K562 (cell line): Measurements from ENCODE around the gene PGM3. TPM values are rescaled to one million over a fixed set of nuclear protein-coding genes. Genes with fewer than 3 reads are reported as not detected.

Source experiments
- ATAC-seq: fragments of 200-7000 bp; cut with Tn5 transposase; 3 replicates; pipeline ENCODE4 v1.9.1; 2020; ENCODE audit warnings: moderate library complexity
- BruUV-seq: library from RNA; stranded (reverse); fragments of 400-500 nt; replicated peaks from 2 replicates; lab custom pipeline; 2021; lab: Mats Ljungman, UMichigan
- CTCF ChIA-PET: fragments of 300-600 bp; formaldehyde crosslinking; extraction: SDS; loops from one replicate; lab custom pipeline; 2021; ENCODE audit warnings: low intra/inter-chr PET ratio; lab: Yijun Ruan, JAX
- POLR2A ChIA-PET: fragments of 300-600, 350-650 bp; sonication (Branson Sonifier 250); formaldehyde crosslinking; extraction: SDS; loops from one replicate; lab custom pipeline; 2021; ENCODE audit warnings: antibody characterized with exemption, inconsistent platforms; lab: Yijun Ruan, JAX
- DNase-seq, 4 experiments: peaks; one replicate each; pipeline versions ENCODE4 v3.0.0 to v3.0.0-alpha.2; 2011 to 2018; ENCODE audit warnings: low spot score in 3 of 4, mixed read lengths in 3 of 4; ENCODE audit errors: extremely low read depth in 1 of 4
- FAIRE-seq: peaks from 2 replicates; lab custom pipeline; 2011; peaks lifted over from hg19 to GRCh38; lab: Jason Lieb, UNC
- H2AFZ ChIP-seq: 2 replicates; pipeline ENCODE4 v1.6.0; 2011; ENCODE audit warnings: low read depth, low read length, control low read depth, inconsistent platforms
- H3K27ac ChIP-seq: fragments of 200-600 bp; 3 replicates; pipeline ENCODE4 v1.8.0; 2011; ENCODE audit warnings: low read depth, mild to moderate bottlenecking, control low read depth, inconsistent platforms, low read length, moderate library complexity, mixed read lengths; ENCODE audit errors: extremely low read depth
- H3K27me3 ChIP-seq, 2 experiments: fragments of 300-600 bp in 1 of 2; 2 replicates in 1 of 2; 3 replicates in 1 of 2; pipeline versions ENCODE4 v1.6.0 to v1.8.0; 2011; ENCODE audit warnings: inconsistent platforms in 2 of 2, low read length in 2 of 2, mild to moderate bottlenecking in 1 of 2, mixed read lengths in 1 of 2, moderate library complexity in 1 of 2; ENCODE audit not compliant: control insufficient read depth in 2 of 2, insufficient read depth in 2 of 2
- H3K36me3 ChIP-seq: fragments of 300-600 bp; 3 replicates; pipeline ENCODE4 v1.8.0; 2011; ENCODE audit warnings: mild to moderate bottlenecking, low read length, inconsistent platforms; ENCODE audit not compliant: control insufficient read depth, insufficient read depth
- H3K4me1 ChIP-seq, 2 experiments: fragments of 200-600 bp in 1 of 2; replicated peaks in 1 of 2; 2 replicates in 1 of 2; 3 replicates in 1 of 2; pipeline versions ENCODE4 v1.5.1 to v1.8.0; 2011; ENCODE audit warnings: inconsistent platforms in 2 of 2, low read length in 2 of 2, mild to moderate bottlenecking in 1 of 2, mixed read lengths in 1 of 2, moderate library complexity in 1 of 2; ENCODE audit not compliant: control insufficient read depth in 2 of 2, insufficient read depth in 2 of 2
- H3K4me2 ChIP-seq: 2 replicates; pipeline ENCODE4 v1.6.1; 2011; ENCODE audit warnings: low read length, control low read depth, inconsistent platforms, mixed read lengths; ENCODE audit not compliant: insufficient read depth
- H3K4me3 ChIP-seq: fragments of 200-600 bp; sonication (generic), shearing (Covaris generic); 2 replicates; pipeline ENCODE4 v1.5.1; 2016; ENCODE audit warnings: control low read depth, inconsistent platforms
- H3K79me2 ChIP-seq: fragments of 200-600 bp; 3 replicates; pipeline ENCODE4 v1.8.0; 2011; ENCODE audit warnings: low read length, inconsistent platforms; ENCODE audit not compliant: control insufficient read depth, insufficient read depth
- H3K9ac ChIP-seq, 2 experiments: 2 replicates each; pipeline versions ENCODE4 v1.6.0 to v1.6.1; 2011; ENCODE audit warnings: low read depth in 2 of 2, low read length in 2 of 2, control low read depth in 1 of 2, inconsistent platforms in 1 of 2, mild to moderate bottlenecking in 1 of 2, mixed read lengths in 1 of 2; ENCODE audit not compliant: insufficient read depth in 1 of 2
- H3K9me1 ChIP-seq: one replicate; pipeline ENCODE4 v1.6.0; 2011; ENCODE audit warnings: inconsistent platforms, mild to moderate bottlenecking, low read length, moderate library complexity; ENCODE audit not compliant: control insufficient read depth, insufficient read depth
- H3K9me3 ChIP-seq: replicated peaks from 2 replicates; pipeline ENCODE4 v1.5.1; 2011; ENCODE audit warnings: low read depth, low read length, inconsistent platforms; ENCODE audit not compliant: control insufficient read depth, insufficient read depth
- H4K20me1 ChIP-seq: replicated peaks from 2 replicates; pipeline ENCODE4 v1.6.1; 2011; ENCODE audit warnings: low read length, inconsistent platforms, mixed read lengths; ENCODE audit not compliant: control insufficient read depth, insufficient read depth
- ATF3 ChIP-seq, 2 experiments: fragments of 450-650 bp in 1 of 2; sonication (generic) in 1 of 2; formaldehyde crosslinking in 1 of 2; IDR thresholded peaks in 1 of 2; conservative IDR thresholded peaks in 1 of 2; 2 replicates each; pipeline versions ENCODE4 v1.6.1 to v1.8.1; 2016 to 2023; ENCODE audit warnings: mild to moderate bottlenecking in 2 of 2, moderate library complexity in 2 of 2, inconsistent platforms in 1 of 2, missing genetic modification reagents in 1 of 2
- BCLAF1 ChIP-seq, 2 experiments: fragments of 450-650 bp in 1 of 2; IDR thresholded peaks; 2 replicates each; pipeline ENCODE4 v1.6.1; 2011 to 2017; ENCODE audit warnings: low read depth in 2 of 2, antibody characterized with exemption in 1 of 2, borderline replicate concordance in 1 of 2, low read length in 1 of 2, mild to moderate bottlenecking in 1 of 2, mixed read lengths in 1 of 2; ENCODE audit not compliant: control insufficient read depth in 1 of 2
- FOXJ2 ChIP-seq: fragments of 200-800 bp; sonication (Bioruptor generic); IDR thresholded peaks from 2 replicates; pipeline ENCODE4 v1.6.1; 2016; ENCODE audit warnings: missing genetic modification characterization, missing compliant biosample characterization
- PPARD ChIP-seq: fragments of 250-450 bp; sonication (Bioruptor Pico); IDR thresholded peaks from 2 replicates; pipeline ENCODE4 v1.8.0; 2022; ENCODE audit warnings: inconsistent platforms, mild to moderate bottlenecking, moderate library complexity
- SIN3A ChIP-seq, 2 experiments: fragments of 150-350 bp in 1 of 2; IDR thresholded peaks; 2 replicates each; pipeline ENCODE4 v1.6.1; 2011 to 2016; ENCODE audit warnings: borderline replicate concordance in 2 of 2, low read depth in 2 of 2, low read length in 2 of 2, mild to moderate bottlenecking in 2 of 2, moderate library complexity in 2 of 2; ENCODE audit not compliant: control insufficient read depth in 1 of 2
- ZNF354B ChIP-seq: fragments of 250-450 bp; sonication (Bioruptor Pico); IDR thresholded peaks from 2 replicates; pipeline ENCODE4 v1.4.0; 2020
- ZNF707 ChIP-seq: fragments of 250-450 bp; sonication (Bioruptor Pico); conservative IDR thresholded peaks from 2 replicates; pipeline ENCODE4 v1.8.0; 2022; ENCODE audit warnings: inconsistent platforms, mild to moderate bottlenecking, moderate library complexity
- WGBS: fragments of 100-300 bp; shearing (Covaris generic); methylation state at CpG from one replicate; pipeline ENCODE4 v1.1.6; 2016; ENCODE audit warnings: low coverage, mixed read lengths; ENCODE audit not compliant: insufficient coverage; ENCODE audit errors: missing lambda C conversion rate; 5-methylcytosine and 5-hydroxymethylcytosine counted together
- in situ Hi-C: fragments of 300-500 bp; cut with MboI; formaldehyde crosslinking; loops from 4 replicates; pipeline ENCODE4 v1.15.0; 2018; ENCODE audit warnings: inconsistent platforms, mixed read lengths
- intact Hi-C: fragments of 100-400 bp; cut with micrococcal nuclease; formaldehyde crosslinking; loops from 2 replicates; pipeline ENCODE4 v1.14.2; 2022
- polyA plus RNA-seq, 8 experiments: library from polyadenylated mRNA; depleted of rRNA in 4 of 8; stranded (reverse) in 5 of 8; unstranded in 3 of 8; fragments of >200 nt; fragmentation: Nextera tagmentation in 2 of 8; fragmentation: Illumina TruSeq in 1 of 8; extraction: Ambion mirVana in 2 of 8; extraction: Trizol in 1 of 8; gene quantifications; 2 replicates each; pipeline versions ENCODE4 v1.2.1 to v1.2.3, GENCODE V29; 2011 to 2014; ENCODE audit warnings: inconsistent platforms in 1 of 8, missing spikeins in 1 of 8
- total RNA-seq, 7 experiments: library from RNA; depleted of rRNA in 6 of 7; stranded (reverse); fragments of >200 nt in 6 of 7; fragmentation: Illumina TruSeq in 2 of 7; extraction: Trizol in 2 of 7; gene quantifications; 2 replicates each; pipeline versions ENCODE4 v1.2.1 to v1.2.3, GENCODE V29; 2011 to 2021; ENCODE audit warnings: low replicate concordance in 1 of 7

The PGM3 gene
- total and polyA plus RNA-seq, 9 of the 15 experiments (the other 6 are each of a cell fraction or from before 2014, with no cell fraction given) = 19.1 to 107 (median 50.5) TPM

- WGBS = 25% methylated on average over 1 of the region's 1 CpG
- Histone ChIP-seq H3K4me1 (no peaks in the 10 kb centered on the region; a peak in 1 of 5 replicates), H3K4me3 (no peak overlapping the region), H3K9me1 (no peaks in the 10 kb centered on the region), H3K4me2 (no peak overlapping the region), H2AFZ (no peak overlapping the region), H4K20me1 (no peaks in the 10 kb centered on the region), H3K27me3 (no peaks in the 10 kb centered on the region), H3K27ac (no peak overlapping the region), H3K36me3 (peaks cover 83% of the 10 kb centered on the region), H3K9me3 (no peaks in the 10 kb centered on the region), H3K9ac (no peak overlapping the region), H3K79me2 (no peaks in the 10 kb centered on the region)
- no peak for TF ChIP-seq FOXJ2 (tag)
- peak; percentile 36; the same call in 1 of the 2 replicates for TF ChIP-seq ATF3 (IDR thresholded peaks at IDR 0.05)
- no peak for TF ChIP-seq ATF3 (CRISPR knock-in tag; conservative IDR thresholded peaks at IDR 0.05)
- TF ChIP-seq ZNF354B (CRISPR knock-in tag) = no peak
- no peak for TF ChIP-seq PPARD (CRISPR knock-in tag)
- TF ChIP-seq ZNF707 = no peak
- no peak for TF ChIP-seq BCLAF1 (IDR thresholded peaks at IDR 0.05; ENCODE audit: borderline replicate concordance in 1 of 2, control insufficient read depth in 1 of 2, low read depth in 2 of 2, low read length in 1 of 2)
- TF ChIP-seq SIN3A (IDR thresholded peaks at IDR 0.05; ENCODE audit: borderline replicate concordance in 2 of 2, control insufficient read depth in 1 of 2, low read depth in 2 of 2, low read length in 2 of 2) = no peak
- FAIRE-seq (no peak), DNase-seq (no peak), ATAC-seq (no peak)
- in situ Hi-C loops = loop anchor here (25.0 kb wide), 1 partner anchor 945 kb away; the partner anchor contains the start of gene IBTK
- ChIA-PET POLR2A (interaction anchor here (0.7 to 1.4 kb wide), 3 partner anchors 8 to 339 kb away, joined by 3 to 5 read pairs (median 4); no protein-coding TSS in a partner anchor), CTCF (no interaction called here)
- intact Hi-C loops = no loop called here
- no TSS peak for BruUV-seq
These were observed 11.0 kb downstream of the PGM3 start for GRCh38 chr6:83182114-83182513.
